SHP77 treated with DMSO at 0.1 percent for 48 hours (cell line): ENCODE measurements around the gene MRS2.
"Not testable (repeated sequence)": the region's sequence is repeated elsewhere in the genome, so short reads cannot be mapped to it uniquely, and the experiment has no call there.

Experiments
- DNase-seq: peaks from one replicate; lab custom pipeline; 2025; lab: John Stamatoyannopoulos, UW

The MRS2 gene

GRCh38 chr6:24402697-24403500 is at the start of gene MRS2:
Gene MRS2, plus strand, starts transcription at chr6:24402936. Its CDS starts 111 bp downstream, at chr6:24403047.
- DNase-seq: peak; percentile 44

- DNase-seq: no peak
These were observed 48.9 kb upstream of the MRS2 start for GRCh38 chr6:24353861-24354260.

- no peak for DNase-seq
These were observed 47.3 kb upstream of the MRS2 start for GRCh38 chr6:24355393-24355792.

GRCh38 chr6:24356310-24356973 is 46.3 kb upstream of the MRS2 start:
- DNase-seq: no peak

GRCh38 chr6:24357336-24358218 is 45.2 kb upstream of the MRS2 start, which contains the start of gene DCDC2:
Gene DCDC2, minus strand, starts transcription at chr6:24358059. Its CDS starts 309 bp downstream, at chr6:24357750.
- no peak for DNase-seq

GRCh38 chr6:24358219-24358821 is 44.4 kb upstream of the MRS2 start:
- DNase-seq: no peak

GRCh38 chr6:24359640-24360454 is 42.9 kb upstream of the MRS2 start:
- peak; percentile 61 for DNase-seq

- DNase-seq: not testable (repeated sequence)
These were observed 40.4 kb upstream of the MRS2 start for GRCh38 chr6:24362363-24362762.

GRCh38 chr6:24365103-24365633 is 37.6 kb upstream of the MRS2 start:
- DNase-seq: not testable (repeated sequence)

- no peak for DNase-seq
These were observed 28.1 kb upstream of the MRS2 start for GRCh38 chr6:24374612-24375011.

- no peak for DNase-seq
These were observed 25.9 kb upstream of the MRS2 start for GRCh38 chr6:24376871-24377270.

GRCh38 chr6:24378473-24379097 is 24.2 kb upstream of the MRS2 start:
- no peak for DNase-seq

GRCh38 chr6:24381476-24382219 is 21.1 kb upstream of the MRS2 start:
- no peak for DNase-seq

- DNase-seq: no peak
These were observed 20.6 kb upstream of the MRS2 start for GRCh38 chr6:24382220-24382540.

GRCh38 chr6:24382891-24383494 is 19.7 kb upstream of the MRS2 start:
- DNase-seq: not testable (repeated sequence)

GRCh38 chr6:24384369-24385130 is 18.2 kb upstream of the MRS2 start:
- not testable (repeated sequence) for DNase-seq

- no peak for DNase-seq
These were observed 17.0 kb upstream of the MRS2 start for GRCh38 chr6:24385536-24386269.

GRCh38 chr6:24387818-24388217 is 14.9 kb upstream of the MRS2 start:
- no peak for DNase-seq
